ENCODE measurements around the gene OMG. TPM values are rescaled to one million over a fixed set of nuclear protein-coding genes. Genes with fewer than 3 reads are reported as not detected.

Gene OMG
- total and polyA plus RNA-seq, 2 experiments from 2014 or later: 0.58 TPM; not detected in 1

DNA sequence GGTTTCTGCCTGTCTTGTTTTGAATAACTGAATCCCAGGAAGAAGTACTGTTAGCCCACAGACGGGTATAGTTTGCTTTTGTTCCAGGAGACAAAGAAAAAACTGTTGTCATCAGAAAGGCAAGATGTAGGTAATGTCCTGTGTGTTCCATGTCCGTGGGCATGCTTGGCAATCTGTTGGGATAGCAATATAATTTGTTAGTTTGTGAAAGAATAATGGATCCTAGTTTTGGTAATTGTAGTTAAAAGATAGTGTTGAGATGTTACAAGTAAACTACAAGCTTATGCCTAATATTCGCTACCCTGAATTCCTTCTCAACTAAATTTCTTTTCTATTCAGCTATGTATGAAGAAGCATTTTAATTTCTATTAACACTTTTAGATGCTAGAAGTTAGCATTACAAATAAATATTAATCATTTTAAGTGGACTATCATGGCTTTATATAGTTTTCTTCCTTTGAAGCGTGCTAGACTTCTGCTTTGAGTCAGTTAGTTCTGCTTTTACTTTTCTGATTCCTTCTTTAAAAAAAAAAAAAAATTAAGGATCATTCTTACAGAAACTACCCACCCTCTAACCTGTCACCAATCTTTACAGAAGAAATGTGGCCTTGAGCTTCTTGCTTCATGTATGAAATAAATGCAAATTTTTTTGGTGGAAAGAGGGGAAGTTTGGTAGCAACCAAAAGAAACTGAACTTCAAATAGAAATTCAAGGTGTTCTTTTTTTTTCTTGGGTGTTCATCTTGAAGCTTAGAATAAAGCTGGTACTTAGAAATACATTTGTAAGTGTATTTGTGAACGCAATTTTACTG lies 22.0 kb upstream of the OMG start:
- Histone ChIP-seq H3K4me1 (ENCODE audit: insufficient read depth) (no peaks in the 10 kb centered on the region), H3K27ac (no peak overlapping the region), H3K4me3 (no peak overlapping the region), H3K9me3 (ENCODE audit: low read depth) (no peaks in the 10 kb centered on the region), H3K4me2 (no peak overlapping the region), H2AFZ (no peak overlapping the region), H3K36me3 (replicated peaks; ENCODE audit: insufficient read depth, low read depth) (no peaks in the 10 kb centered on the region), H3K9me2 (replicated peaks; ENCODE audit: insufficient read depth) (no peaks in the 10 kb centered on the region), H3K27me3 (no peaks in the 10 kb centered on the region), H3K79me2 (no peaks in the 10 kb centered on the region), H4K20me1 (ENCODE audit: insufficient read depth, poor library complexity, severe bottlenecking) (no peaks in the 10 kb centered on the region)
- TF ChIP-seq CTCF (IDR thresholded peaks at IDR 0.05; ENCODE audit: poor library complexity) (no peak), EZH2 (IDR thresholded peaks at IDR 0.05; ENCODE audit: borderline replicate concordance) (no peak), EZH2phosphoT487 (IDR thresholded peaks at IDR 0.05; ENCODE audit: low read depth, severe bottlenecking, unreplicated experiment) (no peak)
- WGBS (ENCODE audit: low lambda C conversion rate, missing lambda C conversion rate): 91% methylated on average over 5 of the region's 5 CpGs
- DNase-seq (ENCODE audit: low spot score): no peak

- H2AFZ ChIP-seq: no peak overlapping the region
- no peak for DNase-seq (ENCODE audit: low spot score)
- H3K4me3 ChIP-seq: no peak overlapping the region
- H3K9me2 ChIP-seq (replicated peaks; ENCODE audit: insufficient read depth): no peaks in the 10 kb centered on the region
- TF ChIP-seq EZH2 (IDR thresholded peaks at IDR 0.05; ENCODE audit: borderline replicate concordance) (no peak), CTCF (IDR thresholded peaks at IDR 0.05; ENCODE audit: poor library complexity) (no peak)
- H3K9me3 ChIP-seq (ENCODE audit: low read depth): no peaks in the 10 kb centered on the region
- H4K20me1 ChIP-seq (ENCODE audit: insufficient read depth, poor library complexity, severe bottlenecking): no peaks in the 10 kb centered on the region
- no peaks in the 10 kb centered on the region for H3K4me1 ChIP-seq (ENCODE audit: insufficient read depth)
- H3K4me2 ChIP-seq: no peak overlapping the region
- 91% methylated on average over 8 of the region's 8 CpGs for WGBS (ENCODE audit: low lambda C conversion rate, missing lambda C conversion rate)
- H3K36me3 ChIP-seq (replicated peaks; ENCODE audit: insufficient read depth, low read depth): no peaks in the 10 kb centered on the region
- H3K27ac ChIP-seq: no peak overlapping the region
- no peaks in the 10 kb centered on the region for H3K79me2 ChIP-seq
- H3K27me3 ChIP-seq: no peaks in the 10 kb centered on the region
These were observed 21.3 kb upstream of the OMG start for GRCh38 chr17:31318298-31318801.

DNA sequence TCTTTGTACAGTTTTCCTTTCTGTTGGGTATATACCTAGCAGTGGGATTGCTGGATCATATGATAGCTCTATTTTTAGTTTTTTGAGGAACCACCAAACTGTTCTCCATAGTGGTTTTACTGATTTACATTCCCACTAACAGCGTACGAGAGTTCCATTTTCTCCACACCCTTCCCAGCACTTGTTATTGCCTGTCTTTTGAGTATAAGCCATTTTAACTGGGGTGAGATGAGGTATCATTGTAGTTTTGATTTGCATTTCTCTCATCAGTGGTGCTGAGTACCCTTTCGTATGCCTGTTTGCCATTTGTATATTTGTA lies 17.7 kb upstream of the OMG start:
- no peak overlapping the region for H3K27ac ChIP-seq
- 93% methylated on average over 3 of the region's 3 CpGs for WGBS (ENCODE audit: low lambda C conversion rate, missing lambda C conversion rate)
- no peak overlapping the region for H3K4me2 ChIP-seq
- H3K79me2 ChIP-seq: no peaks in the 10 kb centered on the region
- no peaks in the 10 kb centered on the region for H3K36me3 ChIP-seq (replicated peaks; ENCODE audit: insufficient read depth, low read depth)
- DNase-seq (ENCODE audit: low spot score): no peak
- H3K9me2 ChIP-seq (replicated peaks; ENCODE audit: insufficient read depth): no peaks in the 10 kb centered on the region
- H3K4me3 ChIP-seq: no peak overlapping the region
- no peaks in the 10 kb centered on the region for H4K20me1 ChIP-seq (ENCODE audit: insufficient read depth, poor library complexity, severe bottlenecking)
- no peak for TF ChIP-seq EZH2phosphoT487 (IDR thresholded peaks at IDR 0.05; ENCODE audit: low read depth, severe bottlenecking, unreplicated experiment)
- no peak for TF ChIP-seq EZH2 (IDR thresholded peaks at IDR 0.05; ENCODE audit: borderline replicate concordance)
- TF ChIP-seq CTCF (IDR thresholded peaks at IDR 0.05; ENCODE audit: poor library complexity): no peak
- no peak overlapping the region for H2AFZ ChIP-seq
- H3K27me3 ChIP-seq: no peaks in the 10 kb centered on the region
- H3K9me3 ChIP-seq (ENCODE audit: low read depth): no peaks in the 10 kb centered on the region
- no peaks in the 10 kb centered on the region for H3K4me1 ChIP-seq (ENCODE audit: insufficient read depth)

All from hepatocyte (in vitro differentiated cells).